GM23248 (cell line): ENCODE results near the gene PTPRN2.

Source experiments
- EZH2 ChIP-seq: fragments of 200-600 bp; sonication (generic); IDR thresholded peaks from 2 replicates; pipeline ENCODE4 v1.6.1; 2018; ENCODE audit warnings: antibody characterized with exemption, mild to moderate bottlenecking; ENCODE audit not compliant: insufficient read depth, poor library complexity, severe bottlenecking
- EZH2phosphoT487 ChIP-seq: fragments of 200-600 bp; sonication (generic); IDR thresholded peaks from 2 replicates; pipeline ENCODE4 v1.6.1; 2018; ENCODE audit warnings: antibody characterized with exemption, moderate library complexity, mild to moderate bottlenecking, low read depth; ENCODE audit not compliant: insufficient read depth

DNA sequence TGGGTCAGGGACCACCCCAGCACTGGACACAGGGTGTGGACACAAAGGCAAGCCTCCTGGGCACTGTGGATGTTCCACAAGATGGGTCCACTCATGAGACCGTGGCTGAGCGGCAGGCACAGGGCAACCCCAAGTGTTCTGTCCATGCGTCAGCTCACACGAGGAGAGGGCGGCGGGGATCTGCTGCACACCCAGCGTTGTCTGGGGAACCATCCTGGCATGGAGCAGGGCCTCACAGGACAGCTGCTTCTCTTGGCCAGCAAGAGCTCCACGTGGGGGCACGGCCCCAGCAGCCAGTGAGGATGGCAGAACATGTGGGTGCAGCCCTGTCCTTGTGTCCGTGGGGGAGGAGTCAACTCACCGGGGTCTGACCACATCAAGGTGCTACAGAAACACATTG lies 195.4 kb downstream of the PTPRN2 start:
- TF ChIP-seq EZH2phosphoT487, result no peak
- no peak for TF ChIP-seq EZH2
